ENCODE results near the gene LYSMD2. TPM values are rescaled to one million over a fixed set of nuclear protein-coding genes. Genes with fewer than 3 reads are reported as not detected.
A peak's percentile ranks its signal among the peaks of the same experiment; 100 is the strongest.

LYSMD2 gene
- total RNA-seq, 2 experiments from 2014 or later = 17.4 TPM

- Mint-ChIP-seq H3K9me3 (no peaks in the 10 kb centered on the region), H3K36me3 (ENCODE audit: low read depth) (peaks cover 48% of the 10 kb centered on the region), H3K27ac (no peak overlapping the region), H3K4me3 (no peak overlapping the region), H3K27me3 (no peaks in the 10 kb centered on the region), H3K4me1 (ENCODE audit: low read depth) (peaks cover 21% of the 10 kb centered on the region)
- TF ChIP-seq CTCF (IDR thresholded peaks at IDR 0.05) = no peak
- ATAC-seq (ENCODE audit: poor library complexity) (no peak), DNase-seq (no peak)
- H3K9me3 ChIP-seq (ENCODE audit: control insufficient read depth in 1 of 2, insufficient read depth in 1 of 2, low read length in 2 of 2) = no peaks in the 10 kb centered on the region
- peaks cover 34% of the 10 kb centered on the region for H3K36me3 ChIP-seq (ENCODE audit: insufficient read depth, low read length)
- H3K4me1 ChIP-seq (ENCODE audit: insufficient read depth, low read length) = no peaks in the 10 kb centered on the region
- POLR2A ChIA-PET = no interaction called here
- CTCF ChIA-PET = interaction anchor here (0.9 to 2.7 kb wide), 3 partner anchors 56 to 70 kb away, joined by 4 to 9 read pairs (median 6); no protein-coding TSS in a partner anchor
- H3K27me3 ChIP-seq (ENCODE audit: control insufficient read depth in 1 of 2, insufficient read depth in 2 of 2, low read length in 2 of 2) = no peaks in the 10 kb centered on the region
- no peak overlapping the region for H3K27ac ChIP-seq (ENCODE audit: low read depth in 1 of 2, low read length in 2 of 2)
- intact Hi-C loops (cut with DNase I, micrococcal nuclease) = no loop called here
- H3K4me3 ChIP-seq (ENCODE audit: low read length) = no peak overlapping the region
Measured at GRCh38 chr15:51720201-51720995, 17.1 kb downstream of the LYSMD2 start.

GRCh38 chr15:51718746-51719145 lies 18.7 kb downstream of the LYSMD2 start:
- Histone ChIP-seq H3K36me3 (ENCODE audit: insufficient read depth, low read length) (peaks cover 26% of the 10 kb centered on the region), H3K4me1 (ENCODE audit: insufficient read depth, low read length) (no peaks in the 10 kb centered on the region), H3K4me3 (ENCODE audit: low read length) (no peak overlapping the region), H3K27ac (ENCODE audit: low read depth in 1 of 2, low read length in 2 of 2) (no peak overlapping the region), H3K27me3 (ENCODE audit: control insufficient read depth in 1 of 2, insufficient read depth in 2 of 2, low read length in 2 of 2) (no peaks in the 10 kb centered on the region), H3K9me3 (ENCODE audit: control insufficient read depth in 1 of 2, insufficient read depth in 1 of 2, low read length in 2 of 2) (no peaks in the 10 kb centered on the region)
- CTCF ChIA-PET = interaction anchor here (1.1 to 1.3 kb wide), 2 partner anchors 15 to 58 kb away, joined by 3 to 5 read pairs; no protein-coding TSS in a partner anchor
- Mint-ChIP-seq H3K36me3 (ENCODE audit: low read depth) (peaks cover 34% of the 10 kb centered on the region), H3K27me3 (no peaks in the 10 kb centered on the region), H3K27ac (no peak overlapping the region), H3K4me1 (ENCODE audit: low read depth) (peaks cover 5% of the 10 kb centered on the region), H3K4me3 (no peak overlapping the region), H3K9me3 (no peaks in the 10 kb centered on the region)
- intact Hi-C loops (cut with DNase I, micrococcal nuclease) = no loop called here
- POLR2A ChIA-PET = interaction anchor here (0.7 kb wide), 1 partner anchor 42 kb away, joined by 3 read pairs; no protein-coding TSS in a partner anchor
- ATAC-seq (ENCODE audit: poor library complexity) (no peak), DNase-seq (no peak)
- no peak for TF ChIP-seq CTCF (IDR thresholded peaks at IDR 0.05)

GRCh38 chr15:51718219-51718618 lies 19.2 kb downstream of the LYSMD2 start:
- POLR2A ChIA-PET = interaction anchor here (0.7 kb wide), 1 partner anchor 42 kb away, joined by 3 read pairs; no protein-coding TSS in a partner anchor
- CTCF ChIA-PET = interaction anchor here (1.1 kb wide), 1 partner anchor 59 kb away, joined by 5 read pairs; no protein-coding TSS in a partner anchor
- intact Hi-C loops (cut with DNase I, micrococcal nuclease) = no loop called here
- Histone ChIP-seq H3K36me3 (ENCODE audit: insufficient read depth, low read length) (peaks cover 21% of the 10 kb centered on the region), H3K4me3 (ENCODE audit: low read length) (no peak overlapping the region), H3K27me3 (ENCODE audit: control insufficient read depth in 1 of 2, insufficient read depth in 2 of 2, low read length in 2 of 2) (no peaks in the 10 kb centered on the region), H3K4me1 (ENCODE audit: insufficient read depth, low read length) (no peaks in the 10 kb centered on the region), H3K27ac (ENCODE audit: low read depth in 1 of 2, low read length in 2 of 2) (no peak overlapping the region), H3K9me3 (ENCODE audit: control insufficient read depth in 1 of 2, insufficient read depth in 1 of 2, low read length in 2 of 2) (no peaks in the 10 kb centered on the region)
- DNase-seq = no peak
- TF ChIP-seq CTCF (IDR thresholded peaks at IDR 0.05) = no peak
- ATAC-seq (ENCODE audit: poor library complexity) = no peak
- Mint-ChIP-seq H3K27ac (peak overlapping the region; percentile 52), H3K27me3 (no peaks in the 10 kb centered on the region), H3K4me1 (ENCODE audit: low read depth) (peaks cover 5% of the 10 kb centered on the region), H3K9me3 (no peaks in the 10 kb centered on the region), H3K4me3 (no peak overlapping the region), H3K36me3 (ENCODE audit: low read depth) (peaks cover 30% of the 10 kb centered on the region)

All from CD4-positive, alpha-beta T cell (primary cell).